HG03045 (cell line): ENCODE measurements around the gene ZGPAT.
"Not testable (repeated sequence)": the region's sequence is repeated elsewhere in the genome, so short reads cannot be mapped to it uniquely, and the experiment has no call there.

Experiments used
- ATAC-seq: cut with Tn5 transposase; IDR thresholded peaks from one replicate; pipeline ENCODE4 v1.9.1; 2021; ENCODE audit warnings: mild to moderate bottlenecking, moderate library complexity; ENCODE audit not compliant: unreplicated experiment

Gene ZGPAT

DNA sequence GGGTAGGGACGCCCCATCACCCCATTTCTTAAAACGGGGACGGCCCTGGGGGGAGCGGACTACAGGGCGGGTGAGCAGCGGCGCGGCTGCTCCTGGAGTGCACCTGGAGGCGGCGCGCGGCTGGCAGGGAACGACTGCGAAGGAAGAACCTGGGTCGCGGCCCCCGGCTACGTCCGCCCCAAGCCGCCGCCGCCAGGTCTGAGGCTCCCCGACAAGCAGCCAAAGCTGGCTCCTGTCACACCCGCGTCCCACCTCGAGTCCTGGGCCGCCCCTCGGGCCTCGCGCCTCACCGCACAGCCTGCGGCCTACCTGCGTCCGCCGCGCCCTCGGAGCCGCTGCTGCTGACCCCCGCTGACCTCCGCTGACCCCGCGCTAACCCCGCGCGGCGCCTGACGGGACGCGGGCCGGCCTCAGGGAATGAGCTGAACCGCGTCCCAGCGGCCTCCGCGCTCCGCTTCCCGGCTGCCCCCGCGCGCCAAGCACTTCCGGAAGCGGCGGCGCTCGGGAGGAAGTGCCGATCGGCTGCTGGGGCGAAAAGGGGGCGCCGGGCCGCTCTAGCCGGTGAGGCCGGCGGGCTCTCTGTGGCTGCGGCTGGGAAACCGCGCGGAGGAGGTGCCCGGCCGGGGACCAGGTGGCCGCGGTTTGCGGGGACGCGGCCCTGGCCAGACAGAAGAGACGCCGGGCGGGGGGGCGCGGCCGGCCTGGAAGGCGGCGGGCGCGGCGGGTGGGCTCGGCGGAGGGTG is at the start of gene ZGPAT, which contains the start of gene ARFRP1:
Gene ZGPAT (plus strand): TSS at position 482 of the 743 bp plus-strand sequence. CDS start 542 bp downstream, outside the sequence.
Gene ARFRP1 (minus strand): TSS at position 419 of the 743 bp plus-strand sequence. CDS start 885 bp downstream, outside the sequence.
- ATAC-seq = peak; percentile 60

- peak; percentile 13 for ATAC-seq
Observed at GRCh38 chr20:63658749-63659187, 49.1 kb upstream of the ZGPAT start.

GRCh38 chr20:63659370-63659769 is 48.5 kb upstream of the ZGPAT start:
- ATAC-seq = no peak

- ATAC-seq = not testable (repeated sequence)
Observed at GRCh38 chr20:63660174-63660573, 47.7 kb upstream of the ZGPAT start.

DNA sequence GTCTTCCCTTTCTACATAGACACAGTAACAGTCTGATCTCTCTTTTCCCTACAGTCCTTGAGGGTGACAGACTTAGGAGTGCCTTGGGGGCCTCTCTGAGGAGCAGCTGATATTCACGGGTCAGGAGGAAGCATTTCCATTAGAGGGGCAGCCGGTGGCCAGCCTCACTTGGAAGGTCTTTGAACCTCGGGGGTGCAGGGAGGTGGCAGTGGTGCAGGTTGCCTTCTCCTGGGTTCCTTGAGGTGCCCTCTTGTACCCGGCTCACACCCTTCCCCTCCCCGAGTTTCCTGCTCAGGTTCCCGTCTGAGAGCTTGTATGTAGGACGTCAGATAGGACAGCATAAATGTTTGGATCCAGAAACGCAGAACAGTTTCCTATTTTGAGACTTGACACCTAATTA is 47.2 kb upstream of the ZGPAT start:
- ATAC-seq = no peak

DNA sequence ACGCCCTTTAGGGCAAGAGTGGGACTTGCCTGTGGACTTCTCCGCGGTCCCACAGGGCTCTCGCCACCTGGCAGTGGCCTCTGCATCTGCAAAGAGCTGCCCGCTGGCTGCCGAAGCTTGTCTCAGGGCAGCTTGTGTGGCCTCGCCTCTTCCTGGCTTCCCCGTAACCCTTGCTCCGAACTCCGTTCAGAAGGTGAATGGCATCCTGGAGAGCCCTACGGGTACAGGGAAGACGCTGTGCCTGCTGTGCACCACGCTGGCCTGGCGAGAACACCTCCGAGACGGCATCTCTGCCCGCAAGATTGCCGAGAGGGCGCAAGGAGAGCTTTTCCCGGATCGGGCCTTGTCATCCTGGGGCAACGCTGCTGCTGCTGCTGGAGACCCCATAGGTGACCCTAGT is 46.7 kb upstream of the ZGPAT start:
- ATAC-seq = no peak

DNA sequence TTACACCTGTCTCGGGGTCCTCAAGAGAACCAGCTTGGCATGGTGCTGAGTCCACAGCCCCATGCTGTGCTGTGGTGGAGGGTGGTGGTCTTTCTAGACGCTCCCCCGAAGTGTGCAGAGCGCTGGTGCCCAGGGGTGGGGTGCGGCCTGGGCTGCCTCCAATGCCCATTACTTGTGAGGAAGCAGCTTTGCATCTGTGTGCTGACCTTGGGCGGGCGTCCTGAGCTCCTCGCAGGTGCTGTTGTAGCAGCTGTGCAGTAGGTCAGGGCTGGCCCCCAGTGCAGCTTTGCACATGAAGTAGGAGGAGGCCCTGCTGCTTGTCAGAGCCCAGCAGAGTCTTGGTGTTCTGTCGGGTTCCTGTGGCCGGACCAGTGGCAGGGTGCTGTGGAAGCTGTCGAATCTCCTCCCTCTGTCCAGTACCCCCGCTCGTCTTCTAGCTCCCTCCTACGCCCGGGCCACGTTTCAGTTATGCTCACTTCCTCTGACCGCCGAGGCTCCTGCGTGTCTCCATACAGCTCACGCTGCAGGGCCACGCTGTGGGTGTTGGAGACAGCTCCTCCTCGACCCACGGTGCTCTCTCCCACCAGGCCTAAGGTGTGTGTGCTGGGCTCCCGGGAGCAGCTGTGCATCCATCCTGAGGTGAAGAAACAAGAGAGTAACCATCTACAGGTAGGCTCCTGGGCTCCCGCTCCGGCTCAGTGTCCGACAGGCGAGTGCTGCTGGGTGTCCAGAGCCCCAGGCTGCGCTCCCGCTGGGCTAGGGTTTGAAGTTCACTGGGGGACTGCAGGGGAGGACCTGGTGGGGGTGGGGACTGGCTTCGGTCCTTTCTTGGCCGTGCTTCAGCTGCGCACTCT is 45.7 kb upstream of the ZGPAT start:
- no peak for ATAC-seq

- no peak for ATAC-seq
Observed at GRCh38 chr20:63662813-63663189, 45.0 kb upstream of the ZGPAT start.

- no peak for ATAC-seq
Observed at GRCh38 chr20:63663332-63664066, 44.3 kb upstream of the ZGPAT start.

GRCh38 chr20:63664143-63664851 is 43.5 kb upstream of the ZGPAT start:
- no peak for ATAC-seq

DNA sequence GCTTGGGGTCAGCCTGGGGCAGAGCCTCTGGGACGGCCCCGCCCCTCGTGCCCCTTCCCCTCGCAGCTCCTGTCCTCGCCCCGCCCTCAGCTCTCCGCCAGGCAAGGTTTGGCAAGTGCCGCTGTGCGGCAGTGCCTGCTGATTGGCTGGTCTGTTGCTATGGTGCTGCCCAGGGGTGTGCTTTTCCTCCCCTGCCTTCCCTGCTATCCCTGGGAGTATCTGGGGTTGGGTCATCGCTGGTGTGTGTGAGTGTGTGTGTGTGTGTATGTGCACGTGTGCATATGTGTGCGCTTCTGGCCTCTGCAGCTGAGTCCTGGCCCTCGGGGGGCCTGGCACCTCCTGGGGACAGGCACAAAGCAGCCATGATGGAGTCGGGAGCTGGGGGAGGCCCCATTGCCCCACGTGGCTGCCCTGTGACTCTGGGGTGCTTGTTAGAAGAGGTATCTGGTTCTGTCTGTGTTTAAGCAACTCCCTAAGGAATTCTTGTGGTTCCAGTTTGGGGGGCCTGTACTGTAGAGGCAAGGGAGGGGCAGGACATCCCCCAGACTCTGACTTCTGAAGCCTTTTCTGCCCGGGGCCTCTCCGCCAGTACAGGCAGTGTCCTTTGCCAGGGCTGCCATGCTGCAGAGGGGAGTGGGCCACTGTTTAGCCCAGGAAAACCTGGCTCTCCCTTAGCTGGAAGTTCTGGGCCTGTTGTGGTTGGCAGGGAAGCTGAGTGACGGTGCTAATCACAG is 42.8 kb upstream of the ZGPAT start:
- no peak for ATAC-seq

- ATAC-seq = no peak
Observed at GRCh38 chr20:63665708-63666107, 42.1 kb upstream of the ZGPAT start.

DNA sequence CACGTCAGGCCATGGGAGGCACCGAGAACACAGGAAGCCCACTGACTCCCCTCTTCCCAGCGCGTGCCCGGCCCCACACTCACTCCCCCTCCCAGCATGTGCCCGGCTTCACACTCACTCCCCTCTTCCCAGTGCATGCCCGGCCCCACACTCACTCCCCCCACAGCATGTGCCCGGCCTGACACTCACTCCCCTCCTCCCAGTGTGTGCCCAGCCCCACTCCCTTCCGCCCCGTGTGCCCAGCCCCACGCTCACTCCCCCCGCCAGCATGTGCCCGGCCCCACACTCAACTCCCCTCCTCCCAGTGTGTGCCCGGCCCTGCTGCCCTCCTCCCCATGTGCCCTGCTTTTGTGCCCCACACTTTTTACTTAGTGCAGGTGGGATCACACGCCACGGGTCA is 40.0 kb upstream of the ZGPAT start:
- no peak for ATAC-seq

DNA sequence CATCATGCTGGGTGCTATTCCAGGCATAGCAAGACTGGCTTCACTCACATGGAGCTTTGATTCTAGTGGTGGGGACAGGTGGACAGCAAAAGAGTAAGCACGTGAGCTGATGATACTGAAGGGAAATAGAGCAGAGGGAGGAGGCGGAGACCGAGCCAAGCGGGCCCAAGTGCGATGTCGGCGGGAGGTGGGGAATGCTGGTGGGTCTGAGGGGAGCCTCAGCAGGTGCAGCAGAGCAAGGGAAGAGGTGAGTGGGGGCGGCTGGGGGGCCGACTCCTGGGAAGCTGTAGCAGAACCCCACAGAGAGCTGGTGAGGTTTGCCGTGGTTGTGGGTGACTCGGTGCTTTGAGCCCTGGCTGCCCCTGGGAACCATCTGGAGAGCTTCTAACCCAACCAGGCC is 39.5 kb upstream of the ZGPAT start:
- ATAC-seq = no peak

DNA sequence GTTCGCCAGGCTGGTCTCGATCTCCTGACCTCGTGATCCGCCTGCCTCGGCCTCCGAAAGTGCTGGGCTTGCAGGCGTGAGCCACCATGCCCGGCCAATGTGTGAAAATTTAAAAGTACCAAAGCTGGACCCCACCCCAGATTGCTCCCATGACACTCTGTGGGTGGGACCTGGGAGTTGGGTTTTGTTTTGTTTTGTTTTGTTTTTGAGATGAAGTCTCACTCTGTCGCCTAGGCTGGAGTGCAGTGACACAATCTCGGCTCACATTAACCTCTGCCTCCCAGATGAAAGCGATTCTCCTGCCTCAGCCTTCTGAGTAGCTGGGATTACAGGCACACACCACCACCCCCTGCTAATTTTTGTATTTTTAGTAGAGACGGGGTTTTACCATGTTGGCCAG is 36.1 kb upstream of the ZGPAT start:
- ATAC-seq = not testable (repeated sequence)

GRCh38 chr20:63672666-63673065 is 35.2 kb upstream of the ZGPAT start:
- ATAC-seq = no peak

DNA sequence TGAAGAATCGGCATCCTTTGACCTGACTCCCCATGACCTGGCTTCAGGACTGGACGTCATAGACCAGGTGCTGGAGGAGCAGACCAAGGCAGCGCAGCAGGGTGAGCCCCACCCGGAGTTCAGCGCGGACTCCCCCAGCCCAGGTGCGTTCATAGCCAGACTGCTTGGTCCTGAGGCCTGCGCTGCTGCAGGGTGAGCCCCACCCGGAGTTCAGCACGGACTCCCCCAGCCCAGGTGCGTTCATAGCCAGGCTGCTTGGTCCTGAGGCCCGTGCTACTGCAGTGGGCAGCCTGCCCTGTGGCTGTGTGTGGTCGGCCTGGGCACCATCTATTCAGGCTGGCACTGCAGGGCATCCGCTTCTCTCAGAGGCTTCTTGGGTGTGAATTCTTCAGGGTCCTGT is 33.9 kb upstream of the ZGPAT start:
- no peak for ATAC-seq

- ATAC-seq = no peak
Observed at GRCh38 chr20:63675681-63676368, 32.0 kb upstream of the ZGPAT start.

GRCh38 chr20:63678071-63678470 is 29.8 kb upstream of the ZGPAT start:
- ATAC-seq = no peak
